Measurements from ENCODE around the gene EXOC3L4. TPM values are rescaled to one million over a fixed set of nuclear protein-coding genes. Genes with fewer than 3 reads are reported as not detected.
A peak's percentile ranks its signal among the peaks of the same experiment; 100 is the strongest.

The EXOC3L4 gene
- total RNA-seq, 1 experiment from 2014 or later: 1.4 TPM

DNA sequence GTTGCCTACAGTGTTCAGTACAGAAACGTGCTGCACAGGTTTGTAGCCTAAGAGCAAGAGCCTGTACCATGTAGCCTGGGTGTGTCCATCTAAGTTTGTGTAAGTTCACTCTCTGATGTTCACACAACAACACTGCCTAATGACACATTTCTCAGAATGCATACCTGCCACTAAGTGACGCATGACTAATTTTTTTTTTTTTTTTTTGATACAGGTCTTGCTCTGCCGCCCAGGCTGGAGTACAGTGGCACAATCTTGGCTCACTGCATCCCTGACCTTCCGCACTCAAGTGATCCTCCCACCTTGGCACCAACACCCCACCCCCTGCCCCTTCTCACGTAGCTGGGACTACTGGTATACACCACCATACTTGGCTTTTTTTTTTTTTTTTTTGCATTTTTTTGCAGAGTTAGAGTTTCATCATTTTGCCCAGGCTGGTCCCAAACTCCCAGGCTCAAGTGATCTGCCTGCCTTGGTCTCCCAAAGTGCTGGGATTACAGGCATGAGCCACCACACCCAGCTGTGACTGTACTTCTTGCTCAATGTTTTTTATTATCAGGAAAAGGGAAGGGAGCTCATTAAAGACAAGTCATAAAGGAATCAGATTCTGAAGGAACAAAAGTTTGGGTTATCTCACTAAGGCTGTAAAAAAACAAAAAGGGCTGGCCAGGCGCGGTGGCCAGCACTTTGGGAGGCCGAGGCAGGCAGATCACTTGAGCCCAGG, 27.1 kb upstream of the EXOC3L4 start:
- intact Hi-C loops (cut with micrococcal nuclease): no loop called here
- H3K9me3 ChIP-seq (ENCODE audit: low read length): no peaks in the 10 kb centered on the region
- ChIA-PET POLR2A (ENCODE audit: unreplicated experiment) (no interaction called here), CTCF (interaction anchor here (0.6 to 0.8 kb wide), 5 partner anchors 22 to 371 kb away, joined by 3 to 13 read pairs (median 4); no protein-coding TSS in a partner anchor)
- H3F3A ChIP-seq (ENCODE audit: low read length, unreplicated experiment): no peaks in the 10 kb centered on the region
- no peak overlapping the region for H3K4me3 ChIP-seq (ENCODE audit: low read length)
- no peak overlapping the region; the same call in 1 of the 2 replicates for H3K9ac ChIP-seq (ENCODE audit: low read length)
- H2AFZ ChIP-seq (ENCODE audit: low read length): no peak overlapping the region
- peak overlapping the region; percentile 43 for H3K4me2 ChIP-seq (ENCODE audit: low read length)
- peak; percentile 83 for DNase-seq
- no peaks in the 10 kb centered on the region for H3K9me2 ChIP-seq (replicated peaks; ENCODE audit: low read length)
- H3K27ac ChIP-seq (ENCODE audit: low read length): peak overlapping the region; percentile 80
- no peaks in the 10 kb centered on the region for H3K79me2 ChIP-seq (ENCODE audit: low read length)
- H3K36me3 ChIP-seq (ENCODE audit: low read depth, low read length): no peaks in the 10 kb centered on the region
- no peaks in the 10 kb centered on the region for H4K20me1 ChIP-seq (ENCODE audit: low read length)
- no peak for TF ChIP-seq EZH2phosphoT487 (IDR thresholded peaks at IDR 0.05; ENCODE audit: borderline replicate concordance, low read length)
- no peak for TF ChIP-seq EZH2 (IDR thresholded peaks at IDR 0.05; ENCODE audit: low read length, unreplicated experiment)
- TF ChIP-seq, protein P1, sequence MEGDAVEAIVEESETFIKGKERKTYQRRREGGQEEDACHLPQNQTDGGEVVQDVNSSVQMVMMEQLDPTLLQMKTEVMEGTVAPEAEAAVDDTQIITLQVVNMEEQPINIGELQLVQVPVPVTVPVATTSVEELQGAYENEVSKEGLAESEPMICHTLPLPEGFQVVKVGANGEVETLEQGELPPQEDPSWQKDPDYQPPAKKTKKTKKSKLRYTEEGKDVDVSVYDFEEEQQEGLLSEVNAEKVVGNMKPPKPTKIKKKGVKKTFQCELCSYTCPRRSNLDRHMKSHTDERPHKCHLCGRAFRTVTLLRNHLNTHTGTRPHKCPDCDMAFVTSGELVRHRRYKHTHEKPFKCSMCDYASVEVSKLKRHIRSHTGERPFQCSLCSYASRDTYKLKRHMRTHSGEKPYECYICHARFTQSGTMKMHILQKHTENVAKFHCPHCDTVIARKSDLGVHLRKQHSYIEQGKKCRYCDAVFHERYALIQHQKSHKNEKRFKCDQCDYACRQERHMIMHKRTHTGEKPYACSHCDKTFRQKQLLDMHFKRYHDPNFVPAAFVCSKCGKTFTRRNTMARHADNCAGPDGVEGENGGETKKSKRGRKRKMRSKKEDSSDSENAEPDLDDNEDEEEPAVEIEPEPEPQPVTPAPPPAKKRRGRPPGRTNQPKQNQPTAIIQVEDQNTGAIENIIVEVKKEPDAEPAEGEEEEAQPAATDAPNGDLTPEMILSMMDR (conservative IDR thresholded peaks at IDR 0.05; ENCODE audit: low read depth, low read length): no peak
- H3K27me3 ChIP-seq (ENCODE audit: low read length): no peaks in the 10 kb centered on the region
- peak; percentile 63 for ATAC-seq
- H3K4me1 ChIP-seq (ENCODE audit: insufficient read depth, low read length): peaks cover 38% of the 10 kb centered on the region
- no TSS peak for BruUV-seq (replicated peaks)

DNA sequence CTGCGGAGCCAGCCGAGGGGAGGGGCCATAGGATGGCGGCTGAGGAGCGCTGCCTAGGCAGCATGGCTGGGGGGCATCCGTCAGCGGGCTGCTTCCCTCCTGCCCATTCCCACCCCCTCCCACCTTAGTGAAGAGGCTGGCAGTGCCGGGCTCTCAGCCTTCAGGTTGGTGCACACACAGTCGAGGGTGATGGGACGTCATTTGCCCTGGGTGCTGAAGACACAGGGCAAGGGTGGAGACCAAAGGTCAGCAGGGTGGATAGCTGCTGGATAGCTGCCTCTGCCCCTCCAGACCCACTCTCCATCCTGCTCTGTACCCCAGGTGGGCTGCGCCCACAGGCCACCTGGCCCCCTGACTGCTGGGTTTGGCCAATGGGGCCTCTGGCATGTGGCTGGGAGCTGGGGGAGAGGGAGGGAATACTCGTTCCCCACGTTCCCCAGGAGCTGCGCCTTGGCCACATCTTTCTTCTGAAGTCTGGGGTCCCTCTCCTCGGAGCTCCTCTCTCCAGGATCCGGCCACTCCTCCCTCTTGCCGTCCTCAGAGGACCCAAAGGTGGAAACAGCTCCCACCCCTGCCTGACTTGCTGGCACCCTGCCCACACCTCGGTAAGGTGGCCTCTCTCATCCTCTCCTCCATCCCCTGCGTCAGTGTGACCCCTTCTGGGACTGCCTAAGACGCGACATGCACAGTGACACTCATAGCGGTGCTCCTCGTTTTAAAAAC, 26.0 kb upstream of the EXOC3L4 start:
- Histone ChIP-seq H3F3A (ENCODE audit: low read length, unreplicated experiment) (no peaks in the 10 kb centered on the region), H3K27me3 (ENCODE audit: low read length) (no peaks in the 10 kb centered on the region), H3K27ac (ENCODE audit: low read length) (peak overlapping the region; percentile 80), H3K4me1 (ENCODE audit: insufficient read depth, low read length) (peaks cover 38% of the 10 kb centered on the region), H4K20me1 (ENCODE audit: low read length) (no peaks in the 10 kb centered on the region), H3K9ac (ENCODE audit: low read length) (no peak overlapping the region; the same call in 1 of the 2 replicates), H3K36me3 (ENCODE audit: low read depth, low read length) (no peaks in the 10 kb centered on the region), H3K4me3 (ENCODE audit: low read length) (no peak overlapping the region), H3K9me3 (ENCODE audit: low read length) (no peaks in the 10 kb centered on the region), H3K4me2 (ENCODE audit: low read length) (peak overlapping the region; percentile 43), H3K79me2 (ENCODE audit: low read length) (no peaks in the 10 kb centered on the region), H3K9me2 (replicated peaks; ENCODE audit: low read length) (no peaks in the 10 kb centered on the region), H2AFZ (ENCODE audit: low read length) (no peak overlapping the region)
- CTCF ChIA-PET: no interaction called here
- POLR2A ChIA-PET (ENCODE audit: unreplicated experiment): no interaction called here
- DNase-seq (no peak), ATAC-seq (no peak)
- TF ChIP-seq, protein P1 (conservative IDR thresholded peaks at IDR 0.05; ENCODE audit: low read depth, low read length): no peak
- TF ChIP-seq EZH2 (IDR thresholded peaks at IDR 0.05; ENCODE audit: low read length, unreplicated experiment) (no peak), EZH2phosphoT487 (IDR thresholded peaks at IDR 0.05; ENCODE audit: borderline replicate concordance, low read length) (no peak)
- intact Hi-C loops (cut with micrococcal nuclease): no loop called here
- BruUV-seq (replicated peaks): no TSS peak
